HG02798 (cell line): Measurements from ENCODE around the gene FBXO21.
"Not testable (repeated sequence)": the region's sequence is repeated elsewhere in the genome, so short reads cannot be mapped to it uniquely, and the experiment has no call there.

Experiments used
- ATAC-seq: cut with Tn5 transposase; IDR thresholded peaks from one replicate; pipeline ENCODE4 v1.9.1; 2021; ENCODE audit warnings: mild to moderate bottlenecking; ENCODE audit not compliant: unreplicated experiment, poor library complexity

Gene FBXO21

DNA sequence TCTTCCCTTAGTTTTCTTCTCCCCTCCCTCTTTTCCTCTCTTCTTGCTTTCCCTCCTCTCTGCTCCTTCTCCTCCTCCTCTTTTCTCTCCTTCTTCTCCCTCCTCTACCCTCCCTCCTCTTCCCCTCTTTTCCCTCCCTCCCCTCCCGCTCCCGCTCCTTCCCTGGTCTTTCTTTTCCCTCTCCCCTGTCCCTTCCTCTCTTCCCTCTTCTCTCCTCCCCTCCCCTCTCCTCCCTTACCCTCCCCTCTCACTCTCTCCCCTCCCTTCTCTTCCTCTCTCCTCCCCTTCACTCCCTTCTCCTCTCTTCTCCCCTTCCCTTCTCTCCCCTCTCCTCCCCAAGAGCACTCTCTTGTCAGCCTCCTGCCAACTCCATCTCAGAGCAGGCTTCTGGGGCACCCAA is 17.4 kb upstream of the FBXO21 start:
- no peak for ATAC-seq

DNA sequence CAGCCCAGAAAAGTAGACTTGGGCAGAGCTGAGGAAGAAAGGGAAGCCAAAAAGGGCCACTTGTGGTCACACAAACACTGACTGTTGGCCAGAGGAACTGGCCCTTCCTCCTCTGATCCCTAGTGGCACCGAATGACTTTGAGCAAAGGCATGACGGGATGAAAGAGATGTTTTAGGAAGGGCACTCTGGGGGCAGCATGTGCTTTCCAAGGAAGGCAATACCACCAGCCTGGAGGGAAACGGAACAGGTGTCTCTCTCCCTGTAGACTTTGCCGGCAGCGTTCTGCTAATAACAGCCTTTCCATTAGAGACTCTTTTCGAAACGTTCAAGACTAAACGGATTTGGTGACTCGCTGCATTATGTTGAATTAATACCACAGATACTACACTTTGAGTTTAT is 12.3 kb upstream of the FBXO21 start:
- no peak for ATAC-seq

DNA sequence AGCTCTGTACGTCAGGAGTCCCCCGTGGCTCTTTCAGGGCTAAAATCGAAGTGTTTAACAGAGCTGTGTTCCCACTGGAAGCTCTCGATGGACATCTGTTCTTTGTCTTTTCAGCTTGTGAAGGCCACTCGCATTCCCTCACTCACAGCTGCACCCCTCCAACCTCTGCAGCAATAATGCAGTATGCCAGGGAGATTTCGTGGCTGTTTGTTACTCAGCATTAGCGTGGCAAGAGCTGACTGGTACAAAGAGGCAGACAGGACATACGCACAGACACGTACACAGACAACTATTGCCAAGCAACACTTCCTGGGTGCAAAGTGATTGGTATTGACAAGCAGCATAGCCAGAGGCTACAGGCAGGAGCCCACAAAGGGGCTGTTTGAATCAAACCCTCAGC is 11.8 kb upstream of the FBXO21 start:
- no peak for ATAC-seq

DNA sequence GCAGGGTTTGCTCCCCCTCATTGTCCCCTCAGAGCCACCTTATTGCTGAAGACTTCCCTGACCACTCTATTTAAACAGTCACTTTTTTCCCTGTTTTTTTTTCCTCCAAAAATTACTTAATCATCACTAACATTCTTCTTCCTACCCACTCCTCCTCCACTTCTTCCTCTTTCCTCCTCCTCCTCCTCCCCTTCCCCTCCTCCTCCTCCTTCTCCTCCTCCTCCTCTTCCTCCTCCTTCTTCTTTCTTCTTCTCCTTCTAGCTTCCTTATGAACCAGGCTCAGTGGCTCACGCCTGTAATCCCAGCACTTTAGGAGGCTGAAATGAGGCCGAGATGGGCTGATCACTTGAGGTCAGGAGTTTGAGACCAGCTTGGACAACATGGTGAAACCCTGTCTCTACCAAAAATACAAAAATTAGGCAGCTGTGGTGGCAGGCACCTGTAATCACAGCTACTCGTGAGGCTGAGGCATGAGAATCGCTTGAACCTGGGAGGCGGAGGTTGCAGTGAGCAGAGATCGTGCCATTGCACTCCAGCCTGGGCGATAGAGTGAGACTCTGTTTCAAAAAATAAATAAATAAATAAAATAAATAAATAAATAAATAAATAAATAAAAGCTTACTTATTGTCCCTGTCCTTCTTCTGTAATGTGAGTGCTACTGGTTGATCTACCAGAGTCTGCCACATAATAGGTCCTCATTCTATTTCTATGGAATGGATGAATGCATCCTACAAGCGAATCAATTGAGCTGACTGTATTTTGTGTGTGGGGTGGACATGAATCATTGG is 9.9 kb upstream of the FBXO21 start:
- ATAC-seq: not testable (repeated sequence)

DNA sequence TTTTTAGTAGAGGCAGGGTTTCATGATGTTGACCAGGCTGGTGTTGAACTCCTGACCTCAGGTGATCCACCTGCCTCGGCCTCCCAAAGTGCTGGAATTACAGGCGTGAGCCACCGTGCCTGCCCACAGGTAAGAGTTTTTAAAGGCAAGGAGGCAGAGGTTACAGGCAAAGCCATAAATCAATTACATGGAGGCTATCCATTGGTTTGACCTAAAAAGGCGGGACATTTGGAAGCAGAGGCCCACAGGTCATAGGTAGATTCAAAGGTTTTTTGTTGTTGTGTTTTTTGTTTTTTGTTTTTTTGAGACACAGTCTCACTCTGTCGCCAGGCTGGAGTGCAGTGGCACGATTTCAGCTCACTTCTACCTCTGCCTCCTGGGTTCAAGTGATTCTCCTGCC is 6.1 kb upstream of the FBXO21 start:
- ATAC-seq: not testable (repeated sequence)

DNA sequence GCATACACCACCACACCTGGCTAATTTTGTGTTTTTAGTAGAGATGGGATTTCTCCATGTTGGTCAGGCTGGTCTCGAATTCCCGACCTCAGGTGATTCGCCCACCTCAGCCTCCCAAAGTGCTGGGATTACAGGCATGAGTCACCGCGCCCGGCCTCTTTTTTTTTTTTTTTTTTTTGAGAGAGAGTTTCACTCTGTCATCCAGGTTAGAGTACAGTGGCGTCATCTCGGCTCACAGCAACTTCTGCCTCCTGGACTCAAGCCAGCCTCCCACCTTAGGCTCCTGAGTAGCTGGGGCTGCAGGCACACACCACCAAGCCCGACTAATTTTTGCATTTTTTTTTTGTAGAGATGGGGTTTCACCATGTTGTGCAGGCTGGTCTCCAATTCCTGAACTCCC is 4.8 kb upstream of the FBXO21 start:
- ATAC-seq: not testable (repeated sequence)

DNA sequence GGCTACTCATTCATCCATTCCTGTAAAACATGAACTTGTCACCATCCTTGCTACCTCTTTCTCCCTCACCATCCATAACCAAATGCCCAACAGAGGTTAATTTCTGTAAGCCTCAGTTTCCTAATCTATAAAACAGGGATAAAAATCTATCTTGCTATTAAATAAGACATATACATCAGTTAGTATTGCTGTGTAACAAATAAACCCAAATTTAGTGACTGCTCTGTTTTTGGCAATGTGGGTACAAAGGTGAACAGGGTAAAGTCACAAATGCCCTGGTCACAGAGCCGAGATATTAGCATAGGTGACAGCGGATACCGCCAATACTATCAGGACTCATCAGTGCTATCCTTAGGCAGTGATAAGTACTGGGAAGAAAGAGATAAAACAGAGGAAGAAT is 3.6 kb upstream of the FBXO21 start:
- ATAC-seq: no peak

DNA sequence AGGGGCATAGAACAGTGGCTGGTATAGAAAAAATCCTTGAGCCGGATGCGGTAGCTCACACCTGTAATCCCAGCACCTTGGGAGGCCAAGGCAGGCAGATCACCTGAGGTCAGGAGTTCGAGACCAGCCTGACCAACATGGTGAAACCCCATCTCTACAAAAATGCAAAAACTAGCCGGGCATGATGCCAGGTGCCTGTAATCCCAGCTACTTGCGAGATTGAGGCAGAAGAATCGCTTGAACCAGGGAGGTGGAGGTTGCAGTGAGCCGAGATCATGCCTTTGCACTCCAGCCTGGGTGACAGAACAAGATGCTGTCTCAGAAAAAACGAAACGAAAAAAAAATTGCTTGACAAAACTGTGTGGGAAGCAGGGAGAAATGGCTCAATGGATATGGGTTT is 2.3 kb upstream of the FBXO21 start:
- not testable (repeated sequence) for ATAC-seq

DNA sequence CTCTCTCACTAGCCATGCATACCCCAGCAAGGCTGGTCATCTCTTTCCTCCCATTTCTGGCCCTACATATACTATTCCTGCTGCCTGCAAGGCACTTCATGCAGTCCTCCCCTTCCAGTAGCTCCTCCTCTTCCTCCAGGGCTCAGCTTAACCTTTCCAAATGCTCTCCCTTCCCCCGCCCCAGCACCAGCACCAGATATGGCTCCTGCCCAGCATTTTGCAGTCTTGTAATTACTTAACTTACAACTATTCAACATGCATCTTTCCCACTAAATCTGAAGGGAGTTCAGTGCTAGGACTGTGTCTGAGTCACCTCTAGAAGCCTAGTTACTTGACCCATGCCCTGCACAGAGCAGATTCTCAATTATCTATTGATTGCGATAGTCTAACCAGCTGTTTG is 1.8 kb upstream of the FBXO21 start:
- no peak for ATAC-seq

DNA sequence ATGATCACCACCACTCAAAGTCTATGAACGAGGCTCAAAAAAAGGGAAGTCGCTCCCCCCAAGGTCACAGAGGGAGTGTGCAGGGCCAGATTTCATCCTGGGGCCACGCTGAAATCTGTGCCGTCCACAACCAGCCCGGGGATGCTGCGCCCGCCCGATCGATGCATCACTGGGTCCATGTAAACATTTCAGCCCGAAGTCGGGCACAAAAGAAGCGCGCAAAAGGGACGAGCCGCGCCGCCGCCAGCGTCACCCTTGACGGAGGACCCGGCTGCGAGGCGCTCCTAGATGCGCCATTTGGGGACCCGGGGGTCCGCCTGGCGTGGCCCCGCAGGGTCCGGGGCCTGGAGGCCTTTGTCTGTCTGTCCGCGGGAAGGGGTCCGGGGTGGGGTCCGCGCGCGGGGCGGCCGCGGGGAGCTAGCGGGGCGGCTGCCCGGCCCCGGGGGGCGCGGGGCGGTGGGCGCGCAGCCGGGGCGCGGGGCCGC is 503 bp downstream of the FBXO21 start:
- peak; percentile 41 for ATAC-seq

DNA sequence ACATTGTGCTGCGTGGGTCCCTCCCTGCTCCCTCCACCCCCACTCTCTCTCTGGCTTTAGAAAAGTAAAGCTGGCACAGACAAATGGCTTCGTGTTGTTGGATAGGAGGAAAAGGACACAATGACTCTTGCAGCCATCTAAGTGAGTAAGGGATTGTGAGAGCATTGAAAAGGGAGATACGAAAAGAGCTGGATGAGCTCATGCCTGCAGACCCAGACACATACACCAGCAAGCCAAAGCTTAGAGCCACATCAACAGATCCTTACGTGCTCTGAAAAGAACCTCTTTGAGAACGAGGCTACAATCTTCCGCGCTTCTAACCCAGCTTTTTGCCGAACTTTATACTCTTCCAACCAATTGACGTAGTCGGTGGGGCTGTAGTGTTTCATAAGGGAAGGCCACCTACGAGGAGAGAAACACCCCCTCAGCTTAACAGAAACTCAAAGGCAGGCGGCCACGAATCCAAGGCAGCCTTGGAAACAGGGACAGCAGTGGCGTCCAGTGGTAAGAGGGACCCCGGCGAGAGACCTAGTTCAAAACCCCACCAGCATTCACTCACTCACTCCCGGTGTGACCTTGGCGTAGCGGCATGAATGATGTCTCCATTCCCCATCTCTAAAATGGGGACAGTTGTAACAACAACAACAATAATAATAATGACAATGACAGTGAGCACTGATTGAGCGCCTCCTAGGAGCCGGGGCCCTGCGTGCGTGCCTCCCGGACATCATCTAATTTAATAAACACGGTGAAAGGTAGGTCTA is 1.1 kb downstream of the FBXO21 start:
- no peak for ATAC-seq

DNA sequence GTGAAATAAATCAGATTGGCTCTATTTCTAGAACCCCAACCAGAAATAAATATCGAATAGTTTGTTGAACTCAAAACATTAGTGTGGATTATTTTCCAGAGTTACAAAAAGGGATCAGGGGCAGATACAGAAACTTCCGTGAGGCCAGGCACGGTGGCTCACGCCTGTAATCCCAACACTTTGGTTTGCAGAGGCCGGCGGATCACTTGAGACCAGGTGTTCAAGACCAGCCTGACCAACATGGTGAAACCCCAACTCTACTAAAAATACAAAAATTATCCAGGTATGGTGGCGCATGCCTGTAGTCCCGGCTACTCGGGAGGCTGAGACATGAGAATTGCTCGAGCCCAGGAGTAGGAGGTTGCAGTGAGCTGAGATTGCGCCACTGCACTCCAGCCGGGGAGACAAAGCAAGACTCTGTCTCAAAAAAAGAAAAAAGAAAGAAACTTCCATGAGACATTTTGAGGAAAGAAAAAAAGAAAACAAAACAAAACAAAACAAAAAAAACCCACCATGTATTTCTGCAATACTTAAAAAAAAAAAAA is 2.1 kb downstream of the FBXO21 start:
- ATAC-seq: no peak

DNA sequence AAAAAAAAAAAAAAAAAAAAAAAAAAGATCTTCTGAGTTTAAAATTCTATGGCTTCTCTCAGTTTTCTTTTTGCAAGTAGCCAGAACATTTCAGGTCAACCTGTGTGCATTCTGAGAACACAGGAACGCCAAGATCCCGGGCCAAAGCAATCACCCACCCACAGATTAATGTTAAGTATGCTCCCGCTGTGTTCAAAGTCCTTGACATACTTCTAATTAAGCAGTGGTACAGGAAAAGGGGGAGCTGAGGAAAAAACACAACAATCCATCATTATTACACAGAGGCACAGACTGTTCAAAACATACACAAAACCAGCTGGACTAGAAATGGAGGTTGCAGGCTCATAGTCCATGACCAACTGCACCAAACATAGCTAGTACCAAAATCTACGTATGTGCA is 2.8 kb downstream of the FBXO21 start:
- ATAC-seq: no peak

DNA sequence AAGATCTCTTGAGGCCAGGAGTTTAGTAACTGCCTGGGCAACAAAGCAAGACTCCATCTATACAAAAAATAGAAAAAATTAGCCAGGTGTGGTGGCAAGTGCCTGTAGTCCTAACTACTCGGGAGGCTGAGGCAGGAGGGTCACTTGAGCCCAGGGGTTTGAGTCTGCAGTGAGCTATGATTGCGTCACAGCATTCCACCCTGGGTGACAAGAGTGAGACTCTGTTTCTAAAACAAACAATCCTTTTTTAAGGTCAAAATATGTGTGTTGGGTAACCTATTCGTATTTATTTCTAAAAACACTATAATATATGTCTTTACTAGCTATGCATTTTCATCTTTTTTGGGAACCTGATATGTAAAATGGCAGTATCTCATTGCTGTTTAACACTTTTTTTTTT is 7.4 kb downstream of the FBXO21 start:
- no peak for ATAC-seq

DNA sequence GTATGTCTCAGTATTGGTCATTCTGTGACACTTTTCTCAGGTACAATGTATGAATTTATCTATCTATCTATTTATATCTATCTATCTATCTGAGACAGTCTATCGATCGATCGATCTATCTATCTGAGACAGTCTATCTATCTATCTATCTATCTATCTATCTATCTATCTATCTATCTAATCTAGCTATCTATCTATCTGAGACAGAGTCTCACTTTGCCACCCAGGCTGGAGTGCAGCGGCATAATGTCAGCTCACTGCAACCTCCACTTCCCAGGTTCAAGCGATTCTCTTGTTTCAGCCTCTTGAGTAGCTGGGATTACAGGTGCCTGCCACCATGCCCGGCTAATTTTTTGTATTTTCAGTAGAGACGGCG is 8.8 kb downstream of the FBXO21 start:
- ATAC-seq: not testable (repeated sequence)

DNA sequence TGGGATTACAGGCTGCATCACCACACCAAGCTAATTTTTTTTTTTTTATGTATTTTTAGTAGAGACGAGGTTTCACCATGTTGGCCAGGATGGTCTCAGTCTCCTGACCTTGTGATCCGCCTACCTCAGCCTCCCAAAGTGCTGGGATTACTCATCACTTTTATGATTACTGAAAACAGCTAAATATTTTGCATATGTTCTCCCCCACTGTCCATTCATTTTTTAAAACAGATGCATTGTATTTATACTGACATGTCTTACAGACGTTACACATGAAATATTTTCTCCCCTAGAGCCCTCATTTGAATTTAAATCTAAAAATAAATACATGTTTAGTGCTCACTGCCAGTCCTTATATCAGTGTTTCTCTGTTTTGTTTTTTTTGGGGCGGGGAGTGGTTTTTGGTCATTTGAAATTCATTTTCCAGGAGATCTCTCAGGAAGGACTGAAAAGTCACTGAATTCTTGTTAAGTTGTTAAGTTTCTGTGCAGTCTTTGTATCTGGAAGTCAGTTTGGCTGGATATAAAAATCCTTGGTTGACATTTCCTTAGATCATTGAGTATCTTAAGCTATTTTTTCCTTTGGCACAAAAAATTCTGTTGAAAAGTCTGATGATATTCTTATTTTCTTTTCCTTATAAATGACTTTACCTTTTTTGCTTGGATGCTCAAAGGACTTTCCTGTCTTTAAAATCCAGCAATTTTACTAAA is 9.4 kb downstream of the FBXO21 start:
- no peak for ATAC-seq

DNA sequence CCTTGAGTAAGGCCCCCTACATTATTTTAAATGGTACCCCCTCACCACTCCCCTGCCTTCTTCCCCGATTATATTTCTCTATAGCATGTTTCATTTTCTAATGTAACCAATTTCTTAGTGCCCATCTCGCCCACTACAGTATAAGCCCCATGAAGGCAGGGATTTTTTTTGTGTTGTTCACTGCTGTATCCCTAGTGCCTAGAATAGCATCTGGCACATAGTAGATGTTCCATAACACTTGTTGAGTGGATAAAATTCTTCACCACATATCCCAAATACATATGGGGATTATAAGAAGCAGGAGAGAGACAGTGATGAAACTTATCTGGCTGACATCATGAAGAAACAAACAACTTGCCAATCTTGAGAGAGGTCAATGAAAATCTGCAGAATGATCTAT is 11.5 kb downstream of the FBXO21 start:
- ATAC-seq: no peak

DNA sequence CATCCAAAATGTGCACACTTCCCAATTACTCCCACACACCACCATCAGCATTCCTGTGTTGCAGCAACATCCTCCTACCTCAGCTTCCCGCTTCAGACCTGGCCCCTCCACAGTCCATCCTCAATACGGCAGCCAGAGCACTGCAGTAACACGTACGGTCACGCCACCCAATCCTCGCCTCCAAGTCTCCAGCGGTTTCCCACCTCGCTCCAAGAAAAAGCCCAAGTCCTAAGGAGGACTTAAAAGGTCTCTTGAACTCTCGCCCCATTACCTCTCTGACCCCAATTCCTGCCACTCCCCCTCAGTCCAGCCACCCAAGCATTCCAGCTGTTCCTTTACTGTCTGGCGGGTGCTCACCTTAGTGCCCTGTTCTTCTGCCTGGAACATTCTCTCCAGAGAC is 12.0 kb downstream of the FBXO21 start:
- no peak for ATAC-seq

DNA sequence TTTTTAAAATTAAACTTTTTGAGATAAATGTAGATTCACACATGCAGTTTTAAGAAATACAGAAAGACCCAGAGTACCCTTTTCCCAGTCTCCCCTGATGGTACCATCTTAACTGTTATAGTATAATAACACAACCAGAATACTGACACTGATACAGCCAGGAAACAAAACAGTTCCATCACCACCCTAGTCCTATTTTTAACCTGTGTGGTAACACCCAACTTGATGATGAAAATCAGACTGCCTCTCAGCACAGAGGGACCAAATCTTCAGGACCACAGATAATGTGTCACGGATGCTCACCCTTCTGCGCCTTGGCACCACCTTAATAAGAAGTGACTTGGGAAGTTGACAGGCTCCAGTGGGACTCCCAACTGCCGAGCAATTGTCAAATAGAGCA is 18.1 kb downstream of the FBXO21 start:
- no peak for ATAC-seq

DNA sequence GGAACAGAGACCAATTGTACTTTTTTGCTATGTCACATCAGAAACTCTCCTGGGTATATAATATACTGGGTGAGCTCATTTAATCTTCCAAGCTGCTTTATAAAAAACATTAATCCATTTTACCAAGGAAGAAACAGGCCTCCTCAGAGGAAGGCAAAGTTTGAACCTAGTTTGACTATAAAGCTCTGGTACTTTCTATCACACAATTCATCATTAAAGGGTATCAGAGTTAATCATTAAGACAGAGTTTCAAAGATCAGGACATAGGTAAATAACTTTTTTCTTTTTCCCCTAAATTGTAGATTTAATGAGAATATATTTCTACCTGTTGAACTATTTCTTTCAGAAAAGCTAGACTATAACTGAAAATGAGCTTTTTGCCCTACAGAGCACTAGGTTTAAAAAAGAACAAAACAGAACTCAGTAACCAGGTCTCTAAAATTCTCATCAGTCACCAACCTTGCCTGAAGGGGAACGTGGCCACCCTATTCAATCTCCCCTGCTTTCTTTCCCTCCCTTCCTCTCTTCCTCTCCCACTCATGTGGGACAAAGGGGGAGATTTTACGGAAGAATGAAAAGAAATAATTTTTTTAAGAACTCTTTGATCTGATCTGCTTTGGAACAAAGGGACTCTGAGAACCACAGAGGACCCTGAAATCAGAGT is 18.6 kb downstream of the FBXO21 start:
- no peak for ATAC-seq
